CD4-positive, alpha-beta memory T cell (primary cell): Measurements from ENCODE around the gene ATP8A2. TPM values are rescaled to one million over a fixed set of nuclear protein-coding genes. Genes with fewer than 3 reads are reported as not detected.
A peak's percentile ranks its signal among the peaks of the same experiment; 100 is the strongest.

ENCODE experiments used
- CTCF ChIA-PET: fragments of 350-600 bp; sonication (Branson Sonifier 250); formaldehyde crosslinking; loops from one replicate; lab custom pipeline; 2021; ENCODE audit warnings: inconsistent platforms; ENCODE audit not compliant: partially characterized antibody; lab: Charles Lee
- POLR2A ChIA-PET: fragments of 350-600 bp; sonication (Branson Sonifier 250); formaldehyde crosslinking; loops from one replicate; lab custom pipeline; 2021; ENCODE audit not compliant: partially characterized antibody; lab: Charles Lee
- DNase-seq, 5 donors: peaks; one replicate each; pipeline versions ENCODE4 v3.0.0 to v3.0.0-alpha.2; 2020 to 2022; ENCODE audit warnings: mixed read lengths in 1 of 5
- H3K27ac ChIP-seq: one replicate; pipeline ENCODE4 v1.7.0; 2013; ENCODE audit warnings: low read depth, low read length
- H3K27me3 ChIP-seq: 2 replicates; pipeline ENCODE4 v1.7.0; 2013; ENCODE audit warnings: mild to moderate bottlenecking, low read length, moderate library complexity; ENCODE audit not compliant: insufficient read depth
- H3K36me3 ChIP-seq: 2 replicates; pipeline ENCODE4 v1.7.0; 2013; ENCODE audit warnings: mild to moderate bottlenecking, low read length, moderate library complexity; ENCODE audit not compliant: insufficient read depth
- H3K4me1 ChIP-seq: 2 replicates; pipeline ENCODE4 v1.7.0; 2013; ENCODE audit warnings: mild to moderate bottlenecking, low read length, moderate library complexity; ENCODE audit not compliant: insufficient read depth
- H3K4me3 ChIP-seq, 2 donors: one replicate each; pipeline ENCODE4 v1.7.0; 2013; ENCODE audit warnings: low read length in 2 of 2, mild to moderate bottlenecking in 1 of 2
- H3K9me3 ChIP-seq, 2 donors: one replicate each; pipeline ENCODE4 v1.7.0; 2013; ENCODE audit warnings: low read length in 2 of 2, control low read depth in 1 of 2; ENCODE audit not compliant: control insufficient read depth in 1 of 2
- H3K27ac Mint-ChIP-seq, 7 donors: one replicate each; pipeline ENCODE4 v1.8.0; 2020 to 2021; ENCODE audit warnings: mixed read lengths in 7 of 7, mild to moderate bottlenecking in 6 of 7, inconsistent platforms in 3 of 7, moderate library complexity in 3 of 7
- H3K27me3 Mint-ChIP-seq, 2 donors: one replicate each; pipeline ENCODE4 v1.8.0; 2020 to 2021; ENCODE audit warnings: mixed read lengths in 2 of 2
- H3K36me3 Mint-ChIP-seq, 2 donors: one replicate each; pipeline ENCODE4 v1.8.0; 2020 to 2021; ENCODE audit warnings: mixed read lengths in 2 of 2, inconsistent platforms in 1 of 2, mild to moderate bottlenecking in 1 of 2
- H3K4me1 Mint-ChIP-seq, 4 donors: one replicate each; pipeline ENCODE4 v1.8.0; 2020 to 2021; ENCODE audit warnings: mixed read lengths in 4 of 4, mild to moderate bottlenecking in 1 of 4
- H3K4me3 Mint-ChIP-seq, 8 donors: one replicate each; pipeline ENCODE4 v1.8.0; 2020 to 2021; ENCODE audit warnings: mixed read lengths in 8 of 8, mild to moderate bottlenecking in 7 of 8, moderate library complexity in 6 of 8, inconsistent platforms in 3 of 8
- H3K9me3 Mint-ChIP-seq, 8 donors: one replicate each; pipeline ENCODE4 v1.8.0; 2020 to 2021; ENCODE audit warnings: mixed read lengths in 8 of 8, mild to moderate bottlenecking in 5 of 8, inconsistent platforms in 3 of 8, moderate library complexity in 1 of 8
- intact Hi-C: fragments of 100-400 bp; cut with micrococcal nuclease; formaldehyde crosslinking; loops from one replicate; pipeline ENCODE4 v1.15.1; 2023
- polyA plus RNA-seq, 2 donors: library from polyadenylated mRNA; unstranded; fragments of 300-500 nt; fragmentation: Illumina TruSeq; gene quantifications; one replicate each; pipeline ENCODE4 v1.2.3, GENCODE V29; 2021
- total RNA-seq, 2 experiments: library from RNA; stranded (reverse); gene quantifications; one replicate each; pipeline ENCODE4 v1.2.3, GENCODE V29; 2021

Gene ATP8A2
- total and polyA plus RNA-seq, 4 experiments from 2014 or later: 0.36 to 0.93 (median 0.67) TPM

- H3K4me3 Mint-ChIP-seq: no peak overlapping the region
- CTCF ChIA-PET: no interaction called here
- H3K4me1 Mint-ChIP-seq: peaks cover 0 to 9% (median 4%) of the 10 kb centered on the region in 4 donors
- no peak overlapping the region for H3K4me3 ChIP-seq
- H3K9me3 Mint-ChIP-seq: peaks cover 0 to 3% (median 0%) of the 10 kb centered on the region in 8 donors
- H3K36me3 ChIP-seq: no peaks in the 10 kb centered on the region
- intact Hi-C loops: no loop called here
- H3K36me3 Mint-ChIP-seq: no peaks in the 10 kb centered on the region
- no peaks in the 10 kb centered on the region for H3K9me3 ChIP-seq
- H3K27me3 ChIP-seq: no peaks in the 10 kb centered on the region
- no peak overlapping the region for H3K27ac Mint-ChIP-seq
- DNase-seq: no peak
- POLR2A ChIA-PET: interaction anchor here (0.6 to 1.4 kb wide), 6 partner anchors 18 to 106 kb away, joined by 3 to 5 read pairs (median 4); no protein-coding TSS in a partner anchor
- peaks cover 51% of the 10 kb centered on the region for H3K4me1 ChIP-seq
- H3K27me3 Mint-ChIP-seq: no peaks in the 10 kb centered on the region
- peak overlapping the region; percentile 42 for H3K27ac ChIP-seq
Observed at GRCh38 chr13:25906191-25906661, 534.5 kb downstream of the ATP8A2 start.

GRCh38 chr13:25908366-25908765, 536.6 kb downstream of the ATP8A2 start:
- Histone ChIP-seq H3K36me3 (no peaks in the 10 kb centered on the region), H3K4me1 (peaks cover 33% of the 10 kb centered on the region), H3K27ac (no peak overlapping the region), H3K27me3 (no peaks in the 10 kb centered on the region), H3K9me3 (no peaks in the 10 kb centered on the region), H3K4me3 (no peak overlapping the region)
- Mint-ChIP-seq H3K27me3 (no peaks in the 10 kb centered on the region), H3K9me3 (peaks cover 0 to 3% (median 0%) of the 10 kb centered on the region in 8 donors), H3K4me1 (no peaks in the 10 kb centered on the region), H3K27ac (peak overlapping the region in 1 of 7 donors; percentile 3), H3K36me3 (no peaks in the 10 kb centered on the region), H3K4me3 (no peak overlapping the region)
- no peak for DNase-seq
- CTCF ChIA-PET: no interaction called here
- POLR2A ChIA-PET: interaction anchor here (0.6 kb wide), 1 partner anchor 67 kb away, joined by 3 read pairs; no protein-coding TSS in a partner anchor
- intact Hi-C loops: no loop called here

- Histone ChIP-seq H3K4me1 (peaks cover 17% of the 10 kb centered on the region), H3K27ac (no peak overlapping the region), H3K27me3 (no peaks in the 10 kb centered on the region), H3K9me3 (no peaks in the 10 kb centered on the region), H3K4me3 (no peak overlapping the region), H3K36me3 (no peaks in the 10 kb centered on the region)
- ChIA-PET POLR2A (no interaction called here), CTCF (interaction anchor here (1.0 kb wide), 1 partner anchor 8 kb away, joined by 3 read pairs; no protein-coding TSS in a partner anchor)
- Mint-ChIP-seq H3K36me3 (no peaks in the 10 kb centered on the region), H3K27ac (no peak overlapping the region), H3K4me3 (no peak overlapping the region), H3K9me3 (peaks cover 0 to 3% (median 0%) of the 10 kb centered on the region in 8 donors), H3K27me3 (no peaks in the 10 kb centered on the region), H3K4me1 (no peaks in the 10 kb centered on the region)
- DNase-seq: no peak
- intact Hi-C loops: no loop called here
Observed at GRCh38 chr13:25910243-25910642, 538.5 kb downstream of the ATP8A2 start.

GRCh38 chr13:25910991-25911419, 539.2 kb downstream of the ATP8A2 start:
- Histone ChIP-seq H3K27ac (no peak overlapping the region), H3K27me3 (no peaks in the 10 kb centered on the region), H3K4me3 (no peak overlapping the region), H3K4me1 (peaks cover 9% of the 10 kb centered on the region), H3K36me3 (no peaks in the 10 kb centered on the region), H3K9me3 (no peaks in the 10 kb centered on the region)
- ChIA-PET POLR2A (no interaction called here), CTCF (interaction anchor here (1.0 kb wide), 1 partner anchor 9 kb away, joined by 3 read pairs; no protein-coding TSS in a partner anchor)
- intact Hi-C loops: no loop called here
- Mint-ChIP-seq H3K4me3 (no peak overlapping the region), H3K9me3 (peaks cover 0 to 3% (median 0%) of the 10 kb centered on the region in 8 donors), H3K27ac (no peak overlapping the region), H3K4me1 (no peaks in the 10 kb centered on the region), H3K27me3 (no peaks in the 10 kb centered on the region), H3K36me3 (no peaks in the 10 kb centered on the region)
- no peak for DNase-seq

GRCh38 chr13:25912961-25913360, 541.2 kb downstream of the ATP8A2 start:
- H3K9me3 Mint-ChIP-seq: peaks cover 0 to 3% (median 0%) of the 10 kb centered on the region in 8 donors
- no peaks in the 10 kb centered on the region for H3K36me3 Mint-ChIP-seq
- Histone ChIP-seq H3K27ac (no peak overlapping the region), H3K27me3 (no peaks in the 10 kb centered on the region), H3K4me3 (no peak overlapping the region), H3K9me3 (no peaks in the 10 kb centered on the region), H3K36me3 (no peaks in the 10 kb centered on the region), H3K4me1 (no peaks in the 10 kb centered on the region)
- no peaks in the 10 kb centered on the region for H3K27me3 Mint-ChIP-seq
- POLR2A ChIA-PET: no interaction called here
- no peak for DNase-seq
- no peaks in the 10 kb centered on the region for H3K4me1 Mint-ChIP-seq
- no peak overlapping the region for H3K4me3 Mint-ChIP-seq
- H3K27ac Mint-ChIP-seq: no peak overlapping the region
- intact Hi-C loops: no loop called here
- CTCF ChIA-PET: no interaction called here

GRCh38 chr13:25915840-25916518, 544.2 kb downstream of the ATP8A2 start:
- Mint-ChIP-seq H3K27me3 (no peaks in the 10 kb centered on the region), H3K9me3 (peaks cover 0 to 3% (median 0%) of the 10 kb centered on the region in 8 donors), H3K4me1 (peaks cover 0 to 7% (median 3%) of the 10 kb centered on the region in 4 donors), H3K27ac (no peak overlapping the region), H3K36me3 (no peaks in the 10 kb centered on the region), H3K4me3 (no peak overlapping the region)
- H3K4me1 ChIP-seq: no peaks in the 10 kb centered on the region
- intact Hi-C loops: no loop called here
- ChIA-PET POLR2A (no interaction called here), CTCF (no interaction called here)
- H3K9me3 ChIP-seq: no peaks in the 10 kb centered on the region
- H3K4me3 ChIP-seq: no peak overlapping the region
- H3K36me3 ChIP-seq: no peaks in the 10 kb centered on the region
- H3K27me3 ChIP-seq: no peaks in the 10 kb centered on the region
- no peak for DNase-seq
- H3K27ac ChIP-seq: no peak overlapping the region

- H3K27me3 Mint-ChIP-seq: no peaks in the 10 kb centered on the region
- ChIA-PET CTCF (no interaction called here), POLR2A (no interaction called here)
- no peak overlapping the region for H3K4me3 Mint-ChIP-seq
- no peaks in the 10 kb centered on the region for H3K36me3 ChIP-seq
- H3K4me3 ChIP-seq: no peak overlapping the region
- H3K4me1 ChIP-seq: no peaks in the 10 kb centered on the region
- no peaks in the 10 kb centered on the region for H3K27me3 ChIP-seq
- peaks cover 0 to 7% (median 3%) of the 10 kb centered on the region in 4 donors for H3K4me1 Mint-ChIP-seq
- no peak for DNase-seq
- H3K36me3 Mint-ChIP-seq: no peaks in the 10 kb centered on the region
- H3K9me3 ChIP-seq: no peaks in the 10 kb centered on the region
- intact Hi-C loops: no loop called here
- H3K27ac Mint-ChIP-seq: no peak overlapping the region
- no peaks in the 10 kb centered on the region for H3K9me3 Mint-ChIP-seq
- no peak overlapping the region for H3K27ac ChIP-seq
Observed at GRCh38 chr13:25920277-25920676, 548.5 kb downstream of the ATP8A2 start.
